A549 (cell line): ENCODE results near the gene NOS3. TPM values are rescaled to one million over a fixed set of nuclear protein-coding genes. Genes with fewer than 3 reads are reported as not detected.

Experiments
- ATAC-seq, 2 experiments: fragments of 200-7000 bp in 1 of 2; fragments of >200 bp in 1 of 2; cut with Nextera tagmentation in 1 of 2; cut with Tn5 transposase in 1 of 2; 3 replicates each; pipeline versions ENCODE4 v1.8.0 to v1.9.1; 2018 to 2020; ENCODE audit warnings: mild to moderate bottlenecking in 1 of 2, moderate library complexity in 1 of 2
- CTCF ChIA-PET: fragments of 300-600 bp; sonication (Branson Sonifier 250); formaldehyde crosslinking; extraction: SDS; loops from one replicate; lab custom pipeline; 2021; ENCODE audit warnings: antibody characterized with exemption, inconsistent platforms; lab: Yijun Ruan, JAX
- POLR2A ChIA-PET: fragments of 350-600 bp; formaldehyde crosslinking; extraction: SDS; loops from one replicate; lab custom pipeline; 2021; ENCODE audit warnings: antibody characterized with exemption, inconsistent platforms; lab: Yijun Ruan, JAX
- DNase-seq, 2 experiments: peaks; one replicate each; pipeline versions ENCODE4 v3.0.0 to v3.0.0-alpha.2; 2011 to 2016; ENCODE audit warnings: low read depth in 1 of 2, low spot score in 1 of 2
- FAIRE-seq: peaks from 2 replicates; lab custom pipeline; 2011; peaks lifted over from hg19 to GRCh38; lab: Jason Lieb, UNC
- H3K27ac ChIP-seq, 2 experiments: fragments of >200 bp; sonication (Bioruptor Twin); formaldehyde crosslinking; 3 replicates each; pipeline ENCODE4 v1.5.1; 2016 to 2017
- H3K4me1 ChIP-seq: fragments of >200 bp; sonication (Bioruptor Twin); formaldehyde crosslinking; 3 replicates; pipeline ENCODE4 v1.6.1; 2016
- H3K4me2 ChIP-seq: fragments of >200 bp; sonication (Bioruptor Twin); formaldehyde crosslinking; 3 replicates; pipeline ENCODE4 v1.6.1; 2016
- H3K4me3 ChIP-seq: fragments of >200 bp; sonication (Bioruptor Twin); formaldehyde crosslinking; 3 replicates; pipeline ENCODE4 v1.5.1; 2016
- H3K9me3 ChIP-seq: fragments of >200 bp; sonication (Bioruptor Twin); formaldehyde crosslinking; 3 replicates; pipeline ENCODE4 v1.6.1; 2016
- BHLHE40 ChIP-seq: IDR thresholded peaks from 2 replicates; pipeline ENCODE4 v1.6.1; 2012; ENCODE audit warnings: low read depth, low read length, inconsistent platforms
- EHF ChIP-seq: fragments of 250-450 bp; sonication (Bioruptor Pico); IDR thresholded peaks from 2 replicates; pipeline ENCODE4 v1.5.0; 2020; ENCODE audit warnings: mild to moderate bottlenecking
- EHMT2 ChIP-seq: fragments of 200-600 bp; sonication (generic); IDR thresholded peaks from 2 replicates; pipeline ENCODE4 v1.6.1; 2016; ENCODE audit warnings: antibody characterized with exemption, low read depth, mild to moderate bottlenecking, moderate library complexity
- FOSB ChIP-seq: fragments of 250-450 bp; sonication (Bioruptor Pico); IDR thresholded peaks from 2 replicates; pipeline ENCODE4 v1.5.0; 2020; ENCODE audit warnings: mild to moderate bottlenecking, moderate library complexity
- GATA3 ChIP-seq: IDR thresholded peaks from 2 replicates; pipeline ENCODE4 v1.6.1; 2012; ENCODE audit warnings: borderline replicate concordance
- HEYL ChIP-seq: fragments of 250-450 bp; sonication (Bioruptor Pico); IDR thresholded peaks from 2 replicates; pipeline ENCODE4 v1.8.0; 2021; ENCODE audit warnings: mild to moderate bottlenecking, moderate library complexity
- HOXA7 ChIP-seq: fragments of 250-450 bp; sonication (Bioruptor Pico); IDR thresholded peaks from 2 replicates; pipeline ENCODE4 v1.5.0; 2020; ENCODE audit warnings: mild to moderate bottlenecking, moderate library complexity
- HOXB5 ChIP-seq: fragments of 250-450 bp; sonication (Bioruptor Pico); IDR thresholded peaks from 2 replicates; pipeline ENCODE4 v1.5.0; 2020; ENCODE audit warnings: mild to moderate bottlenecking, moderate library complexity
- JUNB ChIP-seq: fragments of >200 bp; sonication (Bioruptor Twin); formaldehyde crosslinking; IDR thresholded peaks from 2 replicates; pipeline ENCODE4 v1.6.1; 2016
- MAZ ChIP-seq: fragments of 150-350 bp; IDR thresholded peaks from 2 replicates; pipeline ENCODE4 v1.6.1; 2014; ENCODE audit warnings: antibody characterized with exemption, low read depth, low read length, borderline replicate concordance
- NFE2L2 ChIP-seq: fragments of 150-350 bp; conservative IDR thresholded peaks from 2 replicates; pipeline ENCODE4 v1.6.1; 2014; ENCODE audit warnings: low read length
- NPAS2 ChIP-seq: fragments of 250-450 bp; sonication (Bioruptor Pico); IDR thresholded peaks from 2 replicates; pipeline ENCODE4 v1.8.0; 2022; ENCODE audit warnings: mild to moderate bottlenecking, moderate library complexity, borderline replicate concordance
- PHF8 ChIP-seq: fragments of 200-600 bp; sonication (generic); IDR thresholded peaks from 2 replicates; pipeline ENCODE4 v1.6.1; 2016; ENCODE audit warnings: low read depth, mild to moderate bottlenecking, antibody characterized with exemption, moderate library complexity, borderline replicate concordance
- TP53 ChIP-seq: fragments of 250-450 bp; sonication (Bioruptor Pico); IDR thresholded peaks from 2 replicates; pipeline ENCODE4 v1.5.0; 2021; ENCODE audit warnings: mild to moderate bottlenecking, moderate library complexity
- WGBS: methylation state at CpG from one replicate; pipeline ENCODE4 v1.1.6; 2017; ENCODE audit errors: missing lambda C conversion rate; 5-methylcytosine and 5-hydroxymethylcytosine counted together
- polyA plus RNA-seq, 4 experiments: library from polyadenylated mRNA; depleted of rRNA in 3 of 4; stranded (reverse); fragments of >200 nt; fragmentation: RNase III in 1 of 4; extraction: RNeasy Plus Mini Kit Qiagen cat#74134 plus additional on column Dnase treatment in 1 of 4; gene quantifications; 2 replicates in 3 of 4; 3 replicates in 1 of 4; pipeline ENCODE4 v1.2.3, GENCODE V29; 2011 to 2017
- TF ChIP-seq, protein P1 (sequence below): fragments of 250-450 bp; sonication (Bioruptor Pico); IDR thresholded peaks from 2 replicates; pipeline ENCODE4 v1.5.0; 2021; ENCODE audit warnings: mild to moderate bottlenecking, moderate library complexity, borderline replicate concordance
- TF ChIP-seq, protein P2 (sequence below): fragments of 250-450 bp; sonication (Bioruptor Pico); IDR thresholded peaks from 2 replicates; pipeline ENCODE4 v1.5.0; 2020; ENCODE audit warnings: low read depth, mild to moderate bottlenecking, moderate library complexity
- TF ChIP-seq, protein P3 (sequence below): fragments of >200 bp; sonication (Bioruptor Twin); formaldehyde crosslinking; IDR thresholded peaks from 3 replicates; pipeline ENCODE4 v1.6.1; 2016
- TF ChIP-seq, protein P4 (sequence below): fragments of >200 bp; sonication (Bioruptor Twin); formaldehyde crosslinking; IDR thresholded peaks from 3 replicates; pipeline ENCODE4 v1.5.1; 2016
- TF ChIP-seq, protein P5 (sequence below): fragments of 450-650 bp; IDR thresholded peaks from 2 replicates; pipeline ENCODE4 v1.6.1; 2014; ENCODE audit warnings: antibody characterized with exemption
- TF ChIP-seq, protein P6 (sequence below): fragments of 150-350 bp; IDR thresholded peaks from 2 replicates; pipeline ENCODE4 v1.6.1; 2014; ENCODE audit warnings: low read depth, mild to moderate bottlenecking, low read length
- TF ChIP-seq, protein P7 (sequence below): IDR thresholded peaks from 2 replicates; pipeline ENCODE4 v1.6.1; 2012
- TF ChIP-seq, protein P8 (sequence below): IDR thresholded peaks from 2 replicates; pipeline ENCODE4 v1.6.1; 2012
- TF ChIP-seq, protein P9 (sequence below): fragments of >200 bp; sonication (Bioruptor Twin); formaldehyde crosslinking; IDR thresholded peaks from 2 replicates; pipeline ENCODE4 v1.6.1; 2016

NOS3 gene
- polyA plus RNA-seq, 2 of the 4 experiments (the other 2 are of a cell fraction): 0.52 to 0.71 TPM

DNA sequence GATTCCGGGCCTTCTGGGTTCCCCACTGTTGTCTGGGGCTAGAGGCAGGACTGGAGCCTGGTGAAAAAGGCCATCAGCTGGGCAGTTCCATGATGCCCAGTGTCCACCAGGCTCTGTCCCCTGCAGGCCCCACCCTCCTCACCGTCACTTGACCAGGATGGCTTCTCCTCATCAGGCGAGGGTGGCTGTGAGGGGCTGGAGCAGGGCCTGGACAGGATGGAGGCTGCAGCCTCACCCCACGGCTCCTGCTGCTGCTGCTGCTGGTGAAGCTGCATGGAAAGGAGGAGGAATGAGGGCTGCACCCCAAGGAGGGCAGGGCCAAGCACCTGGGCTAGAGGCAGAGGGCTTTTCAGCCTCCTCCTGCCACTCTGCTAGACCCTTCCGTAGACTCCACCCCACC is 25.1 kb downstream of the NOS3 start:
- Histone ChIP-seq H3K4me2 (no peak overlapping the region), H3K4me3 (no peak overlapping the region), H3K9me3 (no peaks in the 10 kb centered on the region), H3K27ac (no peak overlapping the region)
- ATAC-seq (no peak), DNase-seq (no peak)
- 80% methylated on average over 4 of the region's 5 CpGs for WGBS
- POLR2A ChIA-PET: no interaction called here
- TF ChIP-seq, protein P1, sequence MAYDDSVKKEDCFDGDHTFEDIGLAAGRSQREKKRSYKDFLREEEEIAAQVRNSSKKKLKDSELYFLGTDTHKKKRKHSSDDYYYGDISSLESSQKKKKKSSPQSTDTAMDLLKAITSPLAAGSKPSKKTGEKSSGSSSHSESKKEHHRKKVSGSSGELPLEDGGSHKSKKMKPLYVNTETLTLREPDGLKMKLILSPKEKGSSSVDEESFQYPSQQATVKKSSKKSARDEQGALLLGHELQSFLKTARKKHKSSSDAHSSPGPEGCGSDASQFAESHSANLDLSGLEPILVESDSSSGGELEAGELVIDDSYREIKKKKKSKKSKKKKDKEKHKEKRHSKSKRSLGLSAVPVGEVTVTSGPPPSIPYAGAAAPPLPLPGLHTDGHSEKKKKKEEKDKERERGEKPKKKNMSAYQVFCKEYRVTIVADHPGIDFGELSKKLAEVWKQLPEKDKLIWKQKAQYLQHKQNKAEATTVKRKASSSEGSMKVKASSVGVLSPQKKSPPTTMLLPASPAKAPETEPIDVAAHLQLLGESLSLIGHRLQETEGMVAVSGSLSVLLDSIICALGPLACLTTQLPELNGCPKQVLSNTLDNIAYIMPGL (CRISPR knock-in tag): no peak
- TF ChIP-seq, protein P2, sequence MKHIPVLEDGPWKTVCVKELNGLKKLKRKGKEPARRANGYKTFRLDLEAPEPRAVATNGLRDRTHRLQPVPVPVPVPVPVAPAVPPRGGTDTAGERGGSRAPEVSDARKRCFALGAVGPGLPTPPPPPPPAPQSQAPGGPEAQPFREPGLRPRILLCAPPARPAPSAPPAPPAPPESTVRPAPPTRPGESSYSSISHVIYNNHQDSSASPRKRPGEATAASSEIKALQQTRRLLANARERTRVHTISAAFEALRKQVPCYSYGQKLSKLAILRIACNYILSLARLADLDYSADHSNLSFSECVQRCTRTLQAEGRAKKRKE (CRISPR knock-in tag): no peak
- TF ChIP-seq NPAS2 (CRISPR knock-in tag) (no peak), FOSB (CRISPR knock-in tag) (no peak), TP53 (no peak), PHF8 (no peak), HOXA7 (CRISPR knock-in tag) (no peak), BHLHE40 (no peak), GATA3 (no peak), MAZ (no peak), EHF (CRISPR knock-in tag) (no peak)
- TF ChIP-seq, protein P3, sequence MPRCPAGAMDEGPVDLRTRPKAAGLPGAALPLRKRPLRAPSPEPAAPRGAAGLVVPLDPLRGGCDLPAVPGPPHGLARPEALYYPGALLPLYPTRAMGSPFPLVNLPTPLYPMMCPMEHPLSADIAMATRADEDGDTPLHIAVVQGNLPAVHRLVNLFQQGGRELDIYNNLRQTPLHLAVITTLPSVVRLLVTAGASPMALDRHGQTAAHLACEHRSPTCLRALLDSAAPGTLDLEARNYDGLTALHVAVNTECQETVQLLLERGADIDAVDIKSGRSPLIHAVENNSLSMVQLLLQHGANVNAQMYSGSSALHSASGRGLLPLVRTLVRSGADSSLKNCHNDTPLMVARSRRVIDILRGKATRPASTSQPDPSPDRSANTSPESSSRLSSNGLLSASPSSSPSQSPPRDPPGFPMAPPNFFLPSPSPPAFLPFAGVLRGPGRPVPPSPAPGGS: no peak
- TF ChIP-seq, protein P4, sequence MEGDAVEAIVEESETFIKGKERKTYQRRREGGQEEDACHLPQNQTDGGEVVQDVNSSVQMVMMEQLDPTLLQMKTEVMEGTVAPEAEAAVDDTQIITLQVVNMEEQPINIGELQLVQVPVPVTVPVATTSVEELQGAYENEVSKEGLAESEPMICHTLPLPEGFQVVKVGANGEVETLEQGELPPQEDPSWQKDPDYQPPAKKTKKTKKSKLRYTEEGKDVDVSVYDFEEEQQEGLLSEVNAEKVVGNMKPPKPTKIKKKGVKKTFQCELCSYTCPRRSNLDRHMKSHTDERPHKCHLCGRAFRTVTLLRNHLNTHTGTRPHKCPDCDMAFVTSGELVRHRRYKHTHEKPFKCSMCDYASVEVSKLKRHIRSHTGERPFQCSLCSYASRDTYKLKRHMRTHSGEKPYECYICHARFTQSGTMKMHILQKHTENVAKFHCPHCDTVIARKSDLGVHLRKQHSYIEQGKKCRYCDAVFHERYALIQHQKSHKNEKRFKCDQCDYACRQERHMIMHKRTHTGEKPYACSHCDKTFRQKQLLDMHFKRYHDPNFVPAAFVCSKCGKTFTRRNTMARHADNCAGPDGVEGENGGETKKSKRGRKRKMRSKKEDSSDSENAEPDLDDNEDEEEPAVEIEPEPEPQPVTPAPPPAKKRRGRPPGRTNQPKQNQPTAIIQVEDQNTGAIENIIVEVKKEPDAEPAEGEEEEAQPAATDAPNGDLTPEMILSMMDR: no peak
- TF ChIP-seq, protein P5, sequence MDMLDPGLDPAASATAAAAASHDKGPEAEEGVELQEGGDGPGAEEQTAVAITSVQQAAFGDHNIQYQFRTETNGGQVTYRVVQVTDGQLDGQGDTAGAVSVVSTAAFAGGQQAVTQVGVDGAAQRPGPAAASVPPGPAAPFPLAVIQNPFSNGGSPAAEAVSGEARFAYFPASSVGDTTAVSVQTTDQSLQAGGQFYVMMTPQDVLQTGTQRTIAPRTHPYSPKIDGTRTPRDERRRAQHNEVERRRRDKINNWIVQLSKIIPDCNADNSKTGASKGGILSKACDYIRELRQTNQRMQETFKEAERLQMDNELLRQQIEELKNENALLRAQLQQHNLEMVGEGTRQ: no peak
- TF ChIP-seq, all 56 proteins: peak for 0
- H3K4me1 ChIP-seq: peaks cover 15% of the 10 kb centered on the region; the same call in 2 of the 3 replicates
- CTCF ChIA-PET: interaction anchor here (1.9 to 9.0 kb wide), 8 partner anchors 11 to 118 kb away, joined by 7 to 110 read pairs (median 30); partner anchors contain the start of genes ABCB8 and NOS3
- no peak for FAIRE-seq

DNA sequence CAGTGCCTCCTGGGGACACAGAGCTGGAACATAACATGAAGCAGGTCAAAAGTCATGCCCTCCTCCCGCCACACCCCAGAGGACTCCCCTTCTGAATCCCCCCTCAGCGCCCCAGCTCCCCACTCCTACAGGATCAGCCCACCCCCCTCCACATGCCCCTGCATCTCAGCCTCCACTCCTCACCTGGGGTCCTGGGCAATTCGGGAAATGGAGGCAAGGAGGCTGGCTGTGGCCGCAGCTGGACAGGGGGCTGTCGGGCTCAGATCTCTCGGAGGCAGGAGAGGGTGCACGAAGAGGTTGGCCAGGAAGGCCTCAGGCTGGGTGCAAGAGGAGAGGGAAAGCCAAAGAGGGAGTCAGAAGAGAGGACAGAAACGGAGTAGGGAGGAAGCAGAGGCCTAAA is 25.7 kb downstream of the NOS3 start:
- FAIRE-seq: no peak
- H3K4me2 ChIP-seq: no peak overlapping the region
- ATAC-seq: no peak
- no peak overlapping the region for H3K27ac ChIP-seq
- H3K4me3 ChIP-seq: no peak overlapping the region
- ChIA-PET POLR2A (no interaction called here), CTCF (interaction anchor here (0.9 to 9.0 kb wide), 11 partner anchors 11 to 150 kb away, joined by 3 to 110 read pairs (median 25); partner anchors contain the start of genes ABCB8 and NOS3)
- WGBS: 77% methylated on average over 6 of the region's 8 CpGs
- peaks cover 15% of the 10 kb centered on the region; the same call in 2 of the 3 replicates for H3K4me1 ChIP-seq
- no peak for DNase-seq
- no peaks in the 10 kb centered on the region for H3K9me3 ChIP-seq
- TF ChIP-seq EHMT2 (no peak), NFE2L2 (no peak), HOXB5 (CRISPR knock-in tag) (no peak), JUNB (no peak), FOSB (CRISPR knock-in tag) (no peak), HEYL (CRISPR knock-in tag) (no peak)
- TF ChIP-seq, protein P6, sequence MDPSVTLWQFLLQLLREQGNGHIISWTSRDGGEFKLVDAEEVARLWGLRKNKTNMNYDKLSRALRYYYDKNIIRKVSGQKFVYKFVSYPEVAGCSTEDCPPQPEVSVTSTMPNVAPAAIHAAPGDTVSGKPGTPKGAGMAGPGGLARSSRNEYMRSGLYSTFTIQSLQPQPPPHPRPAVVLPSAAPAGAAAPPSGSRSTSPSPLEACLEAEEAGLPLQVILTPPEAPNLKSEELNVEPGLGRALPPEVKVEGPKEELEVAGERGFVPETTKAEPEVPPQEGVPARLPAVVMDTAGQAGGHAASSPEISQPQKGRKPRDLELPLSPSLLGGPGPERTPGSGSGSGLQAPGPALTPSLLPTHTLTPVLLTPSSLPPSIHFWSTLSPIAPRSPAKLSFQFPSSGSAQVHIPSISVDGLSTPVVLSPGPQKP: no peak
- TF ChIP-seq, protein P4: no peak
- TF ChIP-seq, protein P7, sequence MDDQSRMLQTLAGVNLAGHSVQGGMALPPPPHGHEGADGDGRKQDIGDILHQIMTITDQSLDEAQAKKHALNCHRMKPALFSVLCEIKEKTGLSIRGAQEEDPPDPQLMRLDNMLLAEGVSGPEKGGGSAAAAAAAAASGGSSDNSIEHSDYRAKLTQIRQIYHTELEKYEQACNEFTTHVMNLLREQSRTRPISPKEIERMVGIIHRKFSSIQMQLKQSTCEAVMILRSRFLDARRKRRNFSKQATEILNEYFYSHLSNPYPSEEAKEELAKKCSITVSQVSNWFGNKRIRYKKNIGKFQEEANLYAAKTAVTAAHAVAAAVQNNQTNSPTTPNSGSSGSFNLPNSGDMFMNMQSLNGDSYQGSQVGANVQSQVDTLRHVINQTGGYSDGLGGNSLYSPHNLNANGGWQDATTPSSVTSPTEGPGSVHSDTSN: no peak
- TF ChIP-seq, protein P5: no peak
- TF ChIP-seq, protein P8, sequence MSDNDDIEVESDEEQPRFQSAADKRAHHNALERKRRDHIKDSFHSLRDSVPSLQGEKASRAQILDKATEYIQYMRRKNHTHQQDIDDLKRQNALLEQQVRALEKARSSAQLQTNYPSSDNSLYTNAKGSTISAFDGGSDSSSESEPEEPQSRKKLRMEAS: no peak
- TF ChIP-seq, protein P9, sequence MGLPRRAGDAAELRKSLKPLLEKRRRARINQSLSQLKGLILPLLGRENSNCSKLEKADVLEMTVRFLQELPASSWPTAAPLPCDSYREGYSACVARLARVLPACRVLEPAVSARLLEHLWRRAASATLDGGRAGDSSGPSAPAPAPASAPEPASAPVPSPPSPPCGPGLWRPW: no peak
